SH-SY5Y (cell line): ENCODE data around the gene KLHL36.

ENCODE experiments used
- GATA2 ChIP-seq: IDR thresholded peaks from 2 replicates; pipeline ENCODE4 v1.6.1; 2011; ENCODE audit warnings: mild to moderate bottlenecking, low read depth, low read length
- GATA3 ChIP-seq: IDR thresholded peaks from 2 replicates; pipeline ENCODE4 v1.6.1; 2011; ENCODE audit warnings: low read depth, mild to moderate bottlenecking, low read length, moderate library complexity

DNA sequence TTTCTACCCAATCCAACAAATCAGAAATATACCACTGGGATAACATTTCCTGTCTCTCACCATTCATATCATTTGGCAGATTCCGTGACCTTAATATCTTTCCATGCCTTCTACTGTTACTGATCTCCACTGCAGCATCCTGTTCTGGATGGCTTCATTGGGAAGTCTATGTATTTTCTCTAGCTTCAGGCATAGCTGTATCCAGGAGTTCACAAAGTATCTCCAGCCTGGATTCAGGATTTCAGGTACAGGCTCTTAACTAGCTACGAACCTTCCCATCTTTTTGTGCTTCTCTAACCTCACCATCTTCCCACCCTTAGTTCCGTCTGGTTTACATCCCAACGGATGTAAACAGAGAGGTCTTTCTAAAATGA, 36.3 kb downstream of the KLHL36 start:
- TF ChIP-seq GATA2 (no peak), GATA3 (no peak)
